ENCODE measurements around the gene WDR6.

GRCh38 chr3:49005303-49005680, 1.9 kb upstream of the WDR6 start:
- no peak for TF ChIP-seq EZH2phosphoT487 (conservative IDR thresholded peaks at IDR 0.05; ENCODE audit: low read length)
- TF ChIP-seq, protein P1, sequence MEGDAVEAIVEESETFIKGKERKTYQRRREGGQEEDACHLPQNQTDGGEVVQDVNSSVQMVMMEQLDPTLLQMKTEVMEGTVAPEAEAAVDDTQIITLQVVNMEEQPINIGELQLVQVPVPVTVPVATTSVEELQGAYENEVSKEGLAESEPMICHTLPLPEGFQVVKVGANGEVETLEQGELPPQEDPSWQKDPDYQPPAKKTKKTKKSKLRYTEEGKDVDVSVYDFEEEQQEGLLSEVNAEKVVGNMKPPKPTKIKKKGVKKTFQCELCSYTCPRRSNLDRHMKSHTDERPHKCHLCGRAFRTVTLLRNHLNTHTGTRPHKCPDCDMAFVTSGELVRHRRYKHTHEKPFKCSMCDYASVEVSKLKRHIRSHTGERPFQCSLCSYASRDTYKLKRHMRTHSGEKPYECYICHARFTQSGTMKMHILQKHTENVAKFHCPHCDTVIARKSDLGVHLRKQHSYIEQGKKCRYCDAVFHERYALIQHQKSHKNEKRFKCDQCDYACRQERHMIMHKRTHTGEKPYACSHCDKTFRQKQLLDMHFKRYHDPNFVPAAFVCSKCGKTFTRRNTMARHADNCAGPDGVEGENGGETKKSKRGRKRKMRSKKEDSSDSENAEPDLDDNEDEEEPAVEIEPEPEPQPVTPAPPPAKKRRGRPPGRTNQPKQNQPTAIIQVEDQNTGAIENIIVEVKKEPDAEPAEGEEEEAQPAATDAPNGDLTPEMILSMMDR (IDR thresholded peaks at IDR 0.05; ENCODE audit: insufficient read depth, low read length, poor library complexity, severe bottlenecking): no peak
